Astrocyte (in vitro differentiated cells and primary cell): ENCODE data around the gene CCDC71L. TPM values are rescaled to one million over a fixed set of nuclear protein-coding genes. Genes with fewer than 3 reads are reported as not detected.
"Not testable (repeated sequence)": the region's sequence is repeated elsewhere in the genome, so short reads cannot be mapped to it uniquely, and the experiment has no call there.

Experiments
- DNase-seq: peaks from one replicate; pipeline ENCODE4 v3.0.0-alpha.2; 2010; ENCODE audit warnings: low read depth
- FAIRE-seq: peaks from 2 replicates; lab custom pipeline; 2011; peaks lifted over from hg19 to GRCh38; lab: Jason Lieb, UNC
- H2AFZ ChIP-seq: 2 replicates; pipeline ENCODE4 v1.6.0; 2012; ENCODE audit warnings: low read depth, low read length, inconsistent platforms
- H3K27ac ChIP-seq: 2 replicates; pipeline ENCODE4 v1.5.1; 2011; ENCODE audit warnings: low read depth, low read length, inconsistent platforms
- H3K27me3 ChIP-seq: 2 replicates; pipeline ENCODE4 v1.6.0; 2011; ENCODE audit warnings: low read length, inconsistent platforms; ENCODE audit not compliant: insufficient read depth
- H3K36me3 ChIP-seq: 2 replicates; pipeline ENCODE4 v1.5.1; 2011; ENCODE audit warnings: low read length, inconsistent platforms; ENCODE audit not compliant: insufficient read depth
- H3K4me1 ChIP-seq: 2 replicates; pipeline ENCODE4 v1.5.1; 2011; ENCODE audit warnings: low read length, inconsistent platforms; ENCODE audit not compliant: insufficient read depth
- H3K4me2 ChIP-seq: 2 replicates; pipeline ENCODE4 v1.6.0; 2012; ENCODE audit warnings: low read length, inconsistent platforms
- H3K4me3 ChIP-seq: 2 replicates; pipeline ENCODE4 v1.5.1; 2011; ENCODE audit warnings: low read depth, mild to moderate bottlenecking, low read length, inconsistent platforms; ENCODE audit not compliant: insufficient read depth
- H3K79me2 ChIP-seq: 2 replicates; pipeline ENCODE4 v1.6.0; 2012; ENCODE audit warnings: mild to moderate bottlenecking, low read length, inconsistent platforms; ENCODE audit not compliant: insufficient read depth
- H3K9ac ChIP-seq: 2 replicates; pipeline ENCODE4 v1.6.0; 2012; ENCODE audit warnings: mild to moderate bottlenecking, low read length, inconsistent platforms
- H3K9me3 ChIP-seq: 2 replicates; pipeline ENCODE4 v1.5.1; 2012; ENCODE audit warnings: low read depth, mild to moderate bottlenecking, low read length, inconsistent platforms; ENCODE audit not compliant: insufficient read depth
- H4K20me1 ChIP-seq: 2 replicates; pipeline ENCODE4 v1.6.0; 2012; ENCODE audit warnings: low read length, inconsistent platforms; ENCODE audit not compliant: insufficient read depth
- H3K27ac Mint-ChIP-seq: one replicate; pipeline ENCODE4 v1.8.0; 2021; ENCODE audit warnings: mild to moderate bottlenecking, mixed read lengths; ENCODE audit not compliant: unreplicated experiment
- H3K27me3 Mint-ChIP-seq: one replicate; pipeline ENCODE4 v1.8.0; 2021; ENCODE audit warnings: low read depth, mixed read lengths; ENCODE audit not compliant: unreplicated experiment
- H3K36me3 Mint-ChIP-seq: one replicate; pipeline ENCODE4 v1.8.0; 2021; ENCODE audit warnings: low read depth, mixed read lengths; ENCODE audit not compliant: unreplicated experiment
- H3K4me1 Mint-ChIP-seq: one replicate; pipeline ENCODE4 v1.8.0; 2021; ENCODE audit warnings: low read depth, mixed read lengths; ENCODE audit not compliant: unreplicated experiment
- H3K4me3 Mint-ChIP-seq: one replicate; pipeline ENCODE4 v1.8.0; 2021; ENCODE audit warnings: mild to moderate bottlenecking, moderate library complexity, mixed read lengths; ENCODE audit not compliant: unreplicated experiment
- H3K9me3 Mint-ChIP-seq: one replicate; pipeline ENCODE4 v1.8.0; 2021; ENCODE audit warnings: mild to moderate bottlenecking, mixed read lengths; ENCODE audit not compliant: unreplicated experiment
- CTCF ChIP-seq: IDR thresholded peaks from 2 replicates; pipeline ENCODE4 v1.5.1; 2011; ENCODE audit warnings: low read depth, mild to moderate bottlenecking, inconsistent platforms, low read length, moderate library complexity; ENCODE audit not compliant: insufficient read depth
- EZH2 ChIP-seq: IDR thresholded peaks from 2 replicates; pipeline ENCODE4 v1.6.1; 2012; ENCODE audit warnings: mild to moderate bottlenecking, low read length, inconsistent platforms; ENCODE audit not compliant: insufficient read depth
- total RNA-seq: library from RNA; stranded (reverse); gene quantifications from 2 replicates; pipeline ENCODE4 v1.2.1, GENCODE V29; 2021

CCDC71L gene
- total RNA-seq, 1 donor from 2014 or later = 26.8 TPM

- TF ChIP-seq CTCF = no peak
- no peaks in the 10 kb centered on the region for H4K20me1 ChIP-seq
- H3K36me3 Mint-ChIP-seq = no peaks in the 10 kb centered on the region
- no peaks in the 10 kb centered on the region for H3K27me3 Mint-ChIP-seq
- no peaks in the 10 kb centered on the region for H3K79me2 ChIP-seq
- H3K4me3 ChIP-seq = no peak overlapping the region
- peaks cover 3% of the 10 kb centered on the region for H3K4me1 ChIP-seq
- peak overlapping the region; percentile 9 for H3K4me2 ChIP-seq
- no peak overlapping the region for H2AFZ ChIP-seq
- no peak overlapping the region for H3K4me3 Mint-ChIP-seq
- no peak overlapping the region for H3K27ac Mint-ChIP-seq
- FAIRE-seq (peak; percentile 20), DNase-seq (peak; percentile 74)
- H3K27me3 ChIP-seq = no peaks in the 10 kb centered on the region
- H3K9ac ChIP-seq = no peak overlapping the region
- H3K9me3 Mint-ChIP-seq = peaks cover 7% of the 10 kb centered on the region
- H3K4me1 Mint-ChIP-seq = peaks cover 20% of the 10 kb centered on the region
- H3K36me3 ChIP-seq = no peaks in the 10 kb centered on the region
- H3K9me3 ChIP-seq = no peaks in the 10 kb centered on the region
- H3K27ac ChIP-seq = no peak overlapping the region
Measured at GRCh38 chr7:106693677-106694353, 32.9 kb upstream of the CCDC71L start.

- Histone ChIP-seq H4K20me1 (no peaks in the 10 kb centered on the region), H2AFZ (no peak overlapping the region), H3K27me3 (no peaks in the 10 kb centered on the region), H3K9ac (no peak overlapping the region), H3K79me2 (no peaks in the 10 kb centered on the region), H3K27ac (no peak overlapping the region), H3K4me2 (no peak overlapping the region), H3K36me3 (no peaks in the 10 kb centered on the region), H3K9me3 (no peaks in the 10 kb centered on the region), H3K4me1 (peaks cover 3% of the 10 kb centered on the region), H3K4me3 (no peak overlapping the region)
- TF ChIP-seq CTCF (no peak), EZH2 (no peak)
- Mint-ChIP-seq H3K27ac (no peak overlapping the region), H3K4me3 (no peak overlapping the region), H3K4me1 (peaks cover 20% of the 10 kb centered on the region), H3K36me3 (peaks cover 6% of the 10 kb centered on the region), H3K27me3 (no peaks in the 10 kb centered on the region), H3K9me3 (peaks cover 16% of the 10 kb centered on the region)
- no peak for DNase-seq
- no peak for FAIRE-seq
Measured at GRCh38 chr7:106692450-106693051, 31.6 kb upstream of the CCDC71L start.

- H3K27ac ChIP-seq, H3K79me2 ChIP-seq, H3K4me3 Mint-ChIP-seq, H3K4me3 ChIP-seq, DNase-seq, FAIRE-seq, H3K9me3 ChIP-seq, H3K36me3 ChIP-seq, H3K27me3 Mint-ChIP-seq, H3K4me2 ChIP-seq, H4K20me1 ChIP-seq, H3K4me1 ChIP-seq, H3K27ac Mint-ChIP-seq, H3K9ac ChIP-seq, H3K27me3 ChIP-seq, H3K4me1 Mint-ChIP-seq, H2AFZ ChIP-seq, H3K36me3 Mint-ChIP-seq: not testable (repeated sequence)
- H3K9me3 Mint-ChIP-seq = peaks cover 20% of the 10 kb centered on the region
Measured at GRCh38 chr7:106688161-106688560, 27.2 kb upstream of the CCDC71L start.
